ENCODE measurements around the gene MCTP1.

The MCTP1 gene

DNA sequence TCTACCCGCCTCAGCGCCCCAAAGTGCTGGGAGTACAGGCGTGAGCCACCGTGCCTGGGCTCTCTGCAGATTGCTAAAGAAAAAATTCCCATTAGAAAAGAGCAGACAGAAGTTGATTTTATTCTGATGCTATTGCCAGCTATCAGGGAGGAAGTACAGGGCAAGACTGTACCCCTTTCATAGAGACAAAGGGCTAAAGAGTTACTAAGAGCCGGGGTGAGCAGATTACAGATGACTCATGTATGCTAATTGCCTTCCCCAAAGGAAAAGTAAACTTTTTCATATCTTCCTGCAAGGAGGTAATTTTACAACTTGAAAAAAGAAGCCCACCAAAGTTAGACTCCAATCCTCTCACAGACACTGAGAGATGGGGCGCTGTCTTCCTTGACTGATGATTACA, 42.3 kb upstream of the MCTP1 start:
- H3K4me3 ChIP-seq (replicated peaks; ENCODE audit: insufficient read depth, low read length) = no peak overlapping the region
- H3K27ac ChIP-seq (replicated peaks) = no peak overlapping the region
- TF ChIP-seq, protein P1, sequence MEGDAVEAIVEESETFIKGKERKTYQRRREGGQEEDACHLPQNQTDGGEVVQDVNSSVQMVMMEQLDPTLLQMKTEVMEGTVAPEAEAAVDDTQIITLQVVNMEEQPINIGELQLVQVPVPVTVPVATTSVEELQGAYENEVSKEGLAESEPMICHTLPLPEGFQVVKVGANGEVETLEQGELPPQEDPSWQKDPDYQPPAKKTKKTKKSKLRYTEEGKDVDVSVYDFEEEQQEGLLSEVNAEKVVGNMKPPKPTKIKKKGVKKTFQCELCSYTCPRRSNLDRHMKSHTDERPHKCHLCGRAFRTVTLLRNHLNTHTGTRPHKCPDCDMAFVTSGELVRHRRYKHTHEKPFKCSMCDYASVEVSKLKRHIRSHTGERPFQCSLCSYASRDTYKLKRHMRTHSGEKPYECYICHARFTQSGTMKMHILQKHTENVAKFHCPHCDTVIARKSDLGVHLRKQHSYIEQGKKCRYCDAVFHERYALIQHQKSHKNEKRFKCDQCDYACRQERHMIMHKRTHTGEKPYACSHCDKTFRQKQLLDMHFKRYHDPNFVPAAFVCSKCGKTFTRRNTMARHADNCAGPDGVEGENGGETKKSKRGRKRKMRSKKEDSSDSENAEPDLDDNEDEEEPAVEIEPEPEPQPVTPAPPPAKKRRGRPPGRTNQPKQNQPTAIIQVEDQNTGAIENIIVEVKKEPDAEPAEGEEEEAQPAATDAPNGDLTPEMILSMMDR (IDR thresholded peaks at IDR 0.05; ENCODE audit: insufficient read depth, low read length) = no peak
- TF ChIP-seq GABPA (IDR thresholded peaks at IDR 0.05; ENCODE audit: low read depth) = no peak
- TF ChIP-seq, protein P2, sequence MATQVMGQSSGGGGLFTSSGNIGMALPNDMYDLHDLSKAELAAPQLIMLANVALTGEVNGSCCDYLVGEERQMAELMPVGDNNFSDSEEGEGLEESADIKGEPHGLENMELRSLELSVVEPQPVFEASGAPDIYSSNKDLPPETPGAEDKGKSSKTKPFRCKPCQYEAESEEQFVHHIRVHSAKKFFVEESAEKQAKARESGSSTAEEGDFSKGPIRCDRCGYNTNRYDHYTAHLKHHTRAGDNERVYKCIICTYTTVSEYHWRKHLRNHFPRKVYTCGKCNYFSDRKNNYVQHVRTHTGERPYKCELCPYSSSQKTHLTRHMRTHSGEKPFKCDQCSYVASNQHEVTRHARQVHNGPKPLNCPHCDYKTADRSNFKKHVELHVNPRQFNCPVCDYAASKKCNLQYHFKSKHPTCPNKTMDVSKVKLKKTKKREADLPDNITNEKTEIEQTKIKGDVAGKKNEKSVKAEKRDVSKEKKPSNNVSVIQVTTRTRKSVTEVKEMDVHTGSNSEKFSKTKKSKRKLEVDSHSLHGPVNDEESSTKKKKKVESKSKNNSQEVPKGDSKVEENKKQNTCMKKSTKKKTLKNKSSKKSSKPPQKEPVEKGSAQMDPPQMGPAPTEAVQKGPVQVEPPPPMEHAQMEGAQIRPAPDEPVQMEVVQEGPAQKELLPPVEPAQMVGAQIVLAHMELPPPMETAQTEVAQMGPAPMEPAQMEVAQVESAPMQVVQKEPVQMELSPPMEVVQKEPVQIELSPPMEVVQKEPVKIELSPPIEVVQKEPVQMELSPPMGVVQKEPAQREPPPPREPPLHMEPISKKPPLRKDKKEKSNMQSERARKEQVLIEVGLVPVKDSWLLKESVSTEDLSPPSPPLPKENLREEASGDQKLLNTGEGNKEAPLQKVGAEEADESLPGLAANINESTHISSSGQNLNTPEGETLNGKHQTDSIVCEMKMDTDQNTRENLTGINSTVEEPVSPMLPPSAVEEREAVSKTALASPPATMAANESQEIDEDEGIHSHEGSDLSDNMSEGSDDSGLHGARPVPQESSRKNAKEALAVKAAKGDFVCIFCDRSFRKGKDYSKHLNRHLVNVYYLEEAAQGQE (IDR thresholded peaks at IDR 0.05; ENCODE audit: insufficient replicate concordance, low read depth) = no peak
- TF ChIP-seq SPI1 (IDR thresholded peaks at IDR 0.05; ENCODE audit: borderline replicate concordance, low read depth) = no peak
- no peak for TF ChIP-seq POLR2AphosphoS5 (IDR thresholded peaks at IDR 0.05; ENCODE audit: low read depth)
- no peaks in the 10 kb centered on the region for H3K27me3 ChIP-seq (ENCODE audit: insufficient read depth, poor library complexity, severe bottlenecking)
- DNase-seq (ENCODE audit: low read depth in 1 of 2, low spot score in 1 of 2) = no peak

DNA sequence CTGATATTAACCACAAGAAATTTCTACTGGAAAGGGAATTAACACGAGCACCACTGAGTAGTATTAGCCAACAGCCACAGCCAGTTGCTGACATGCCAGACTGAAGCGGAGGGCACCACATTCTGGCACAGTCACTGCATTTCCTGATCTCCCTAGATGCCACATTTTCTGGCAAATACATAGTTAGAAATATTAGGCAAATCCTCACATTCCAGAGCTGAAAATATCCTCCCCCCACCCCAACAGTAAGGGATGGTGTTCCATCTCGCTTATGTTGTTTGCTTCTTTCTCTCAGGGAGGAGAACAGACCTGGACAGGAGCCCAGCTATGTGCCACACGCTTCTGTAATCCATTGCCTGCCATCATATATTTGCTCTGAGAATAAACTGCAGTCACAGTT, 32.8 kb upstream of the MCTP1 start:
- Histone ChIP-seq H3K27me3 (ENCODE audit: insufficient read depth, poor library complexity, severe bottlenecking) (no peaks in the 10 kb centered on the region), H3K4me3 (replicated peaks; ENCODE audit: insufficient read depth, low read length) (no peak overlapping the region), H3K27ac (replicated peaks) (no peak overlapping the region)
- TF ChIP-seq POLR2AphosphoS5 (IDR thresholded peaks at IDR 0.05; ENCODE audit: low read depth) (no peak), SPI1 (IDR thresholded peaks at IDR 0.05; ENCODE audit: borderline replicate concordance, low read depth) (no peak), GABPA (IDR thresholded peaks at IDR 0.05; ENCODE audit: low read depth) (no peak)
- TF ChIP-seq, protein P2 (IDR thresholded peaks at IDR 0.05; ENCODE audit: insufficient replicate concordance, low read depth) = no peak
- TF ChIP-seq, protein P1 (IDR thresholded peaks at IDR 0.05; ENCODE audit: insufficient read depth, low read length) = no peak
- DNase-seq (ENCODE audit: low read depth in 1 of 2, low spot score in 1 of 2) = no peak

DNA sequence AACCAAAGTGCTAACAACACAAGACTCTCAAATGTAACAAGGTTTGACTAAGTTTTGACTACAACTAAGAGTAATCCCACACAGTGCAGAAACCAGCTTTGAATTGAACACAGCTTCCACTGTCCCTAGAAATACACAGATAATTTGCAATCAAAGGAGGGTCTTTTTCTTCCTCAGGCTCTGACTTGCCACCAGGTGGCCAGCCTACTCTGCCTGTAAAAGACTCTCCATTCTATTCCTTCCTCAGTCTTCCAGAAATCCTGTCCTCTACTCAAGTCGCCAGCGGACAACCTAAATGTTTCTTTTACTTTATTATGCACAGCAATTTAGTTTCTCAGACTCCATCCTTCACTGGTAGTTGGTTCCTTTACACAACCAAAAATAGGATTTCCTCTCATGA, 32.2 kb upstream of the MCTP1 start:
- no peak for DNase-seq (ENCODE audit: low read depth in 1 of 2, low spot score in 1 of 2)
- no peak overlapping the region for H3K4me3 ChIP-seq (replicated peaks; ENCODE audit: insufficient read depth, low read length)
- H3K27ac ChIP-seq (replicated peaks) = no peak overlapping the region
- no peak for TF ChIP-seq GABPA (IDR thresholded peaks at IDR 0.05; ENCODE audit: low read depth)
- TF ChIP-seq, protein P1 (IDR thresholded peaks at IDR 0.05; ENCODE audit: insufficient read depth, low read length) = no peak
- TF ChIP-seq, protein P2 (IDR thresholded peaks at IDR 0.05; ENCODE audit: insufficient replicate concordance, low read depth) = no peak
- TF ChIP-seq SPI1 (IDR thresholded peaks at IDR 0.05; ENCODE audit: borderline replicate concordance, low read depth) = no peak
- H3K27me3 ChIP-seq (ENCODE audit: insufficient read depth, poor library complexity, severe bottlenecking) = no peaks in the 10 kb centered on the region
